Measurements from ENCODE around the gene SGMS1.
"Not testable (repeated sequence)": the region's sequence is repeated elsewhere in the genome, so short reads cannot be mapped to it uniquely, and the experiment has no call there.

SGMS1 gene

DNA sequence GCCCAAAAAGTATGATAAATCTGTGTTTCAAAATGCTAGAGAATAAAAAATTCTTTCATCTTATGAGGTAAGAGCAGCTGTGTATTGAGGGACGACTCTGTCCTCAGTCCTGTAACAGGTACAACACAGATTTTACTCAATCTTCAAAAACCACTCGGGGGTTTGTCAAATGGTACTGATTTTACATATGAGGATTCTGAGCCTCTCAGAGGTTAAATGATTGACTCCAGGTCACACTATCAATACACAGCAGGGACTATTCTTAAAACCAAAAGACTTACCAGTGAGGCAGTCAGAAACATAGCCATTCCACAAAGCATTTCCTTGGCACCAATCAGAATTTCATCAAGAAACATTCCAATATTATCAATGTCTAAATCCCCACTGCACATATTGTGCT, 95.5 kb downstream of the SGMS1 start:
- DNase-seq, result no peak

DNA sequence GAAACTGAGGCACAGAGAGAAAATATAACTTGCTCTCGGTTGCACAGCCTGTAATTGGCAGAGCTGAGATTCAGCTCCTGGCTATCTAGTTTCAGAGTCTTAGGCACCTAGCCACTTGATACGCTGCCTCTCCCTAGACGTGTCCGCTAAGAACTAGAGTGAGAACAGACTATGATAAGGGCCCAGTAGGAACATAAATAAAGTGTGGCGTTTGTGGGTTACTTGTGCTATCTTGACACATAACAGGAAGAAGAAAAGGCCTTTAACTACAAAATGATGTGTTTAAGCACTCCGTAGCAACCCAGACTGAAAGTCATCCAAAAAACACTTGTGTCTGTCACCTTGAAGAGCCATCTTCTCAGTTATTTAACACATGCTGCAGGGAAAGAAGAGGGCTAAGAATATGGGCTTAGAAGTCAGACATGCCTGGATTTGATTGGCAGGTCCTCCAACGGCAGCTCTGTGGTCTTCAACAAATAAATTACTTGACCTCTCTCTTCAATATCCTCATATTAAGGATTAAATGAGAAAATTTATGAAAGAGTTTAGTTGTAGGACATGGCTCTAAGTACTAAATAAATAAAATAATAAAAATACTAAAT, 96.2 kb downstream of the SGMS1 start:
- no peak for DNase-seq

DNA sequence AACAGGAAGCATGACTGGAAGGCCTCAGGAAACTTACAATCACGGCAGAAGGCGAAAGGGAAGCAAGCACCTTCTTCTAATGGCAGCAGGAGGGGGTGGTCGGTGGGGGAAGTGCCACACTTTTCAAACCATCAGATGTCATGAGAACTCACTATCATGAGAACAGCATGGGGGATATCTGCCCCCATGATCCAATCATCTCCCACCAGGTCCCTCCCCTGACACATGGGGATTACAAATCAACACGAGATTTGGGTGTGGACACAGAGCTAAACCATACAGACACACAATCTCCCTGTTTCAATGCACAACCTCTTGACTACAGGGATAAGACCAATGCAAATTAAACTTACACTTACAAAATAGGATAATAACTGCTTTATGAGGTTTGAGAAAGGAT, 97.6 kb downstream of the SGMS1 start:
- no peak for DNase-seq

DNA sequence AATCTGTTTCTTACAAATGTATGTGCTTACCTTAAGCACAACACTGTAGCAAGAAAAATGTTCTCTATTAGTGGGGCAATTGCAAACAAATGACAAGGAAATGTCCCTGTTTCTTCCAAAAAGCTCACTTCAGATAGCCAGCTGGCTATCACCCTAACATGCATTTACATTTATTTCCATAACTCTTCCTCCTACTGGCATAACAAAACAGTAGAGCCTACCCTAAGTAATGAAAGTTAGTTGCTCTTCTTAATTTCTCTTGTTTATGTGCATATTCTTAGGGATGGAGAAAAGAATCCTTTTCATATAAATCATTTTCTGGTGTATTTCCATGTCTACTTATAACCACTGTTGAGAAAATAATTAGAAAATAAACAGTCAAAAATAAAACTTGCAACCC, 100.4 kb downstream of the SGMS1 start:
- no peak for DNase-seq

DNA sequence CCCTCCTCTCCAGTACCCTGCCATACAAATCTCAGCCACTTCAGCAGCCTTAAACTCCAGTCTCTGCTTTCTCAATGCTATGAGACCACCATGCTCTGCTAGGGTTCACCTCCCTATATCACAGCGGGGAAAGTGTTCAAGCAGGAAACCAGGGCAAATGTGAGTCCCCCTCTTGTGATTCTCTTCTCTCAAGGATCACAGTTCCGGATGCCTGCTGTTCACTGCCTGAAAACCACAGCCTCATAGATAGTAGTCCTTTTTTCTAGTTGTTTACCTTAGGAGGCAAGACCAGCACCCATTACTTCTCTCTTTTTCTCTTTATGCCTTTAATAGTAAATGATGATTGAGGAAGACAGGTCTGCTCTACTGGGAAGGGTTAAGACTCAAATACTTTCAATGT, 100.8 kb downstream of the SGMS1 start:
- no peak for DNase-seq

DNA sequence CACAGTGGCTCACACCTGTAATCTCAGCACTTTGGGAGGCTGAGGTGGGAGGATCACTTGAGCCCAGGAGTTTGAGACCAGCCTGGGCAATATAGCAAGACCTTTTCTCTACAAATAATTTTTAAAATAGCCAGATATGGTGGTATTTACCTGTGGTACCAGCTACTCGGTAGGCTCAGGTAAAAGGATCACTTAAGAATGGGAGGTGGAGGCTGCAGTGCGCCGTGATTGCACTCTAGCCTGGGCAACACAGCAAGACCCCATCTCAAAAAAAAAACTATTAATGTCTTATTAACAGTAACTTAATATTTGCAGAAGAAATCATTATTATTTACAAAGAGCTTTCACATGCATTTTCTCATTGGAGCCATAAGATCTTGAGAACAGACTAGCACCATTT, 103.6 kb downstream of the SGMS1 start:
- no peak for DNase-seq

DNA sequence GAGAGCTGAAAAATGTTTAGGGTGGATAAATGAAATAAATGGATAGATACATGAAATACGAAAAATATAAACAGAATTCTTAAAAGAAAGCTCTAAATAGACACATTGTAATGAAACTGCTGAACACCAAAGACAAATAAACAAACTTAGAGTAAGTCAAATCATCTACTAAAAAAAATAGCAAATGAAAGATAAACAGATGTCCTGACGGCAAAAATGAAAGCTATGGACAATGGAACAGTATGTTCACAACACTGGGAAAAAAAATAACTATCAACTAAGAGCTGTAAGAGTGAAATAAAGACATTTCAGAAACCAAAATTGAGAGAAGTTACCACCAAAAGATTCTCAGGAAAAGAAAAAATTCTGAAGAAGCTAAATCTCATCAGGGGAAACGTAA, 106.1 kb downstream of the SGMS1 start:
- DNase-seq, result no peak

DNA sequence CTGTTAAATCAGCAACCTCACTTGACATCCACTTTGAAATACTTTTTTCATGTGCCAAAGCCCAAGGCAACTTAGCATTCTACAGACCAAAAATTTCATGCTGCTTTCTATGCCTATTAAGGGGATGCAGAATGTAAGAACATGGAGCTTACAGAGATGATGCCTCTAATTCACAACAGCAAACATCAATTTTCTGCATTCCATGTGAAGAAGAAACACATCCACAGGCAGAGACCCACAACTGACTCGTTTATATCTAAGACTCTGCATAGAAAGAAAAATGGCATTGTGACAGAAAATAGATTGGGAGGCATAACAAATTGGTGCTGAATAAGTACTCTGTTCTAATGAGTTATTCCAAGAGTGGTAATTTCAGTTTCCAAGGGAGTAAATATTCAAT, 107.6 kb downstream of the SGMS1 start:
- DNase-seq, result no peak

DNA sequence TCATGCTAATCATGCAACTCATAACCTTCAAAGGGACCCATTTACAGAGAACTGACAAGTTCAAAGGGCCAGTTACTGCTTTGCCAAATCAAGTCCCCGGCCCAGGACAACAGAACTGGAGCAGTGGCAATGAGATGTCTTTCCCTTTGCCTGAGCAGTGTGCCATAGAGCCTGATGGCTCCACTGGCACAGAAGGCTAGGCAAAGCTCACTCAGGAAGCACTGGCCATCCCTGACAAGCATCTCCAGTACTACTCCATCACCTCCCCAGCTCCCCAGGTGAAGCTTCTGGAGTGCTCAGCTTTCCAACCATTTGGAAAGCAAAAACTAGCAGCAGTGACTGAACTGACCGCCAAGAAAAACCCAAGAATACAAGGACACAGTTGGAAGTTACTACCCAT, 108.3 kb downstream of the SGMS1 start:
- DNase-seq, result no peak

DNA sequence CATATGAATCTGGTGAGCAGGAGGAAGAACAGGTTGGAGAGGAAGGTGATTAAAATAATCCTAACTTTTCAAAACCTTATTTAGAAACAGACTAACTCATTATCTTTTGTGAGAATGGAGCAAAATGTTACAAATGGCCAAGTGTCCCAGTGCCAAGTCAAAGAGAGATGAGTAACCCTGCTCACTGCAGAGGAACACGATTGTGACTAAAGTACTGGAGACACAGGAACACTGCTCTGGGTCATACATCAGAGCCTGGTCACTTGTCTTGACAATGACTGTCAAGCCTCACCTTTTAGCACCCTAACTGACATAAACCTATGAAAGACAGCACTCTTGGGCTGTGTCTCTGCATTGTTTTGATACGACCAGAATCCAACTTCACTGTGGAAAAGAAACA, 108.8 kb downstream of the SGMS1 start:
- DNase-seq, result no peak

DNA sequence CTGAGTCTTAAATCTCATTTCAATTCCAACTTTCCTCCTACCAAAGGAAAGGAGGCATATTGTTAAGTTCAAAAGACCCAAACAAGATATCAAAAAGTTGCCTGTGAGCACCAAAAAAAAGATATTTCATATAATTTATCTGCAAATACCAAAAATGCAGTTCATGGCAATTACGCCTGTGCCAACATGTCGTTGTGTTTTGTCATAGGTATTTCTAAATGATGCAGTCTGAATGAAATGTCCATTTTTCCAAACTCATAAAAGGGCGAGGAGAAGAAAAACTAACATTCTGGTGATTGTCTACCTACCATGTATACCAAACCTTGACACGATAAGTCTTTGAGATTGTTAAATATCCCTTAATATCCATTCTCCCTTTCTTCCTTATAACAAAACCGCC, 109.8 kb downstream of the SGMS1 start:
- DNase-seq, result no peak

DNA sequence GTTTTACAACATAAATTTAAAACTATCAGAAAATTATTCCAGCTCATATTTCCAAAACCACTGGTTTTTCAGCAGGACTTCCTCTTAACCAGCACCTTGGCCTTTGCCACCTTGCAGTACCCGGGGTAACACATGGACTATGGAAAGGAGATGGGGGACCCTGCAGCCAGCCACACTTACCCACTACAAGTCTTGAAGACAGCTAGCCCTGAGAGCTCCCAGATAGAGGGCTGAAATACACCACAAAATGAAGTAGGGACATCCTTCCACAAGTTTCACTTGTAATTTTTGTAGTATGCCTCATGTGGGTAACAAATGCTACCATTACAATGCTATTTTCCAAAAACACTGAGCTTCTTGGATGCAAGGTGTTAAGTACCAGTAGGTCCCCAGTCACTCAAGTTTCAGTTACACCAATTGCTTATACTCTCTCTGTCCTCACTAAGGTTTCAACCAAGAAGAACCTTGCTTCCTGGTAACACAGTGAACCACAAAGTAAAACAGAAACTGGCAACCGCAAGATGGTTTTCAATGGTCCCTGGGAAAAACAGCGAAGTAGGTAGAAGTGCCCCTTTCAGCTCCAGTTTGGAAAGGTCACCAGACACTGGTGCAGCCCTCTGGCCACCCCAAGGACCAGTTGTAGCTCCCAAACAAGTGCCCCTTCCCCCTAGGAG, 110.9 kb downstream of the SGMS1 start:
- no peak for DNase-seq

DNA sequence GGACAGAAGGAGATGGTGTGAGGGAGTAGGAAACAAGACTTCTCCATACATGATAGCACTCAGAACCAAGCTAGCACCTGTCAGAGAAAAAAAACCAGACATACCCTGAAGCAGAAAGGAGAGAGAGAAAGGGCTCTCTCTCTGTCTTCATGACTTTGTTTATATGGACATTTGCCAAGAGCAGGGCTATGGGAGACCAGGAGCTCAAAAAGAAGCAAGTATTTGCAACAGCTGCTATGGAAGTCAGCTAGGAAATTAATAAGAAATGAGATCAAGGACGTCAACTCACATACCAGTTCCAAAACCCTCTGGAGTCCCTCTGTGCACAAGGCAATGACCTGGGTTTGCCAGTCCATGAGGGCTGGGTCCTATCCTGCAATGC, 111.6 kb downstream of the SGMS1 start:
- DNase-seq, result no peak

DNA sequence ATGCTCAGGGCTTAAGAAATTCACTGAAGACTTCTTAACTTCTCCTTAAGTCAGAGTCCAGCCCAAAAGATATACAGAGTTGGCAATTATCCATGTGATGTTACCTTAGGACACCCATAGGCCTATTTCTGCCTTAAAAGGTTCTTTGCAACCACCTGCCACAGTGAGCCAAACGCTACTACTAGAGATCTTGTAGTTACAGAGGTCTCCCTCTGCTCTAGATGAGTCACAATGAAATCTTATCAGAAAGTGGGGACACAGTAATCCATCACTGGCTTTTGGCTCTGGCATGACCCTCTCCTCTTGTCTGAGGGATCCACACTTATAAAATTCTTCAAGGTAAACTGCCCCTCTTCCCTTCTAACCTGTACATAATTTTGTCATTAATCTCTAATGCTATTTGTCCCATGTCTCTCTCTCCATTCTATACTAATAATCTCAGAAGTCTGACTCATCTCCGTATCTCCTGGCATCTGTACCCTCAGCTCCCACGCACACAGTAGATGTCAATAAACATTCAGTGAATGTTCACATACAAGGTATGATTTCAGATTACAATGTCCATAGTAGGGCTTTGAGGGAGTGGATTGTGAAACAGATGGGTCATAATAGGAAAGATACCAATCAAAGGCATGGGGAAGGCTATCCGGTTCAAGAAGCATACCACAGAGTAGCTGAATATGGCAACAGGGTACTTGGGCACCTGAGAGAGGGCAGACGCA, 112.1 kb downstream of the SGMS1 start:
- DNase-seq, result no peak

DNA sequence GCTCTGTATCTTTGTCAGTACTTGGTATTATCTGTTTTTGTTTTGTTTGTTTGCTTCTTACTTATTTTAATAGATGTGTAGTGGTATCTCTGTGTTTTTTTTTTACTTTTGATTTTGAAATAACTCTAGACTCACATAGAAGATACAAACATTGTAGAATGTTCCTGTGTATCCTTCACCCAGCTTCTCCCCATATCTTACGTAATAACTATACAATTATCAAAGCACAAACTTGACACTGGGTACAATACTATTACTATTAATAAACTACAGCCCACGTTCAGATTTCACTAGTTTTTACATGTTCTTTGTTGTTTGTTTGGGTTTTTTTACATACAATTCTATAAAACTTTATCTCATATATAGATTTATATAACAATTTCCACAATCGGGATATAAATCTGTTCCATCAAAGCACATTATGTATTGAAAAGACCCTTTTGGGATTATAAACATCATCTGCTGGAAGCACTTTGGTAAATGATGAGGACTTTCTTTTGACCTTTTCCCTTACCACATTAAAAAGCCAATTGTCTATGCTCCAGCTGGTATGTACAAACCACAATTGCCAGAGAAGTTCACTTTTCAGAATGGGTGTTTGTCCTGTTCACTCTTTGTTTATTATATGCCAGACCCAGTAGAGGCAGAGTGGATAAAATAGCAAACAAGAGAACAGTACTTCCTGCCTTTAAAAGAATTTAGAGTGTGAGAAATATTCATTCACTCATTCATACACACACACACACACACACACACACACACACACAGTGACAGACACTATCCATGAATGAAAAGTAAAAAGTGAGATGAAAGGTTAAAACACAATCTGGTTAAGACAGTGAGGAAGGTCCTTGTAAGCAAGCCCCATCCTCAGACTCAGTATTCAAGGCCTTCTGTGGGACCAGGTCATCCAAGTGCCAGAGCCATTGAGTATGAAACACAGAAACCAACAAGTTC, 113.0 kb downstream of the SGMS1 start:
- DNase-seq, result no peak

DNA sequence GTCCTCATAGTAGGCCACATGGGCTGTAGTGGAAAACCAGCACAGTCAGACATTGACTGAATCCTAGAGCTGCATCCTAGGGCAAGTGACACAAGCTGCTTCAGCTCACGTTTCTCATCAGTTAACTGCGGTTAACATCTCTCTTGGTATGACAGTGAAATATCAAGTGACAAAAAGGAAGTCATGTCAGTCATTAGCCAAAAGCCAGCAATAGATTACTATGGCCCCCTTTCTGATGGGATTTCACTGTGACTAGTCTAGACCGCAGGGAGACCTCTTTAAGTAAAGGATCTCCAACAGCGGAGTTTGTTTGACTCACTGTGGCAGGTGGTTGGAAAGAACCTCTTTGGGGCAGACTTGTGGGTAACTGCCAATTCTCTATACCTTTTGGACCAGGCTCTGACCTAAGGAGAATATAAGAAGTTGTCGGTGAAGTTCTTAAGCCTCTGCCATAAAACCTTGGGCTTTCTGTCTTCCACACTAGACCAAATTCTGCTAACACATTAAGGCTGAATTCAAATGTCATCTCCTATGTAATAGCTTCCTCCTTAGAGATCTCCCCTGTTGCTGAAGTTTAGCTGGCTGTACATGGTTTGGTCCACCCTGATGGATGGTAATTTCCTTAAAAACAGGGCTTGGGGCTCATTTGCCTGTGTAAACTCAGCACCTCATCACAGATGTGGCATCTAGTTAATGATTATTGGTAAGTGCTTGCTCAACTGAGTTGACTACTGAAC, 115.3 kb downstream of the SGMS1 start:
- no peak for DNase-seq

DNA sequence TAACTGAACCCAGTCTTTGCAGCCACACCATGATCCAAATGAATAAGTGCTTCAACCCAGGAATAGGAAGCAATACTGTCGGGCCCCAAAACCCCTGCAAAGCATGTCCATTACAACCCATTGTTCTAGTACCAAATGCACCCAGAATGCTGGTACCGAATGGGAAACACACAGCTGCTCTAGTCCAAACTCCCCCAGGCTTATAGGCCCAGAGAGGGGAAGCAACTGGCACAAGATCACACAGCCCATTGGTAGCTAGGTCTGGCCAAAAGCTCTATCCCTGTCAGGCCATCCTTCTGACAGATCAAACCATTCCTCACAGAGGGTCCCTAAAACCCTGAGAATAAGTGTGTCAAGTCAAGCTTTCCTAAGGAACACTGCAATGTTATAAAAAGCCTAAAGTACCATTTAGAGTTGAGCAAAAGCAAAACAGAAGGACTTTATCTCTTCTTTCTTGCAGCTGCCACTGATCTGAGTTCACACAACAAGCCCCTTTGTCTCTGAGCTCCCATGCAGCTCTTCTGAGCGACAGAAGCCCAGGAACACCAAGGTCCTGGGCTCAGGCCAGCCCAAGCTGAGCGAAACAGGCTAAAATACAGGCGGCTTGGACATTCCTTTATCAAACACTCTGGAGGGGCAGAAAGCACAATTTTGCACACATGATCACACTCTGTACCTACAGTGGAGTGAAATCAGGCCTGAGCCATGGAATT, 116.7 kb downstream of the SGMS1 start:
- no peak for DNase-seq

DNA sequence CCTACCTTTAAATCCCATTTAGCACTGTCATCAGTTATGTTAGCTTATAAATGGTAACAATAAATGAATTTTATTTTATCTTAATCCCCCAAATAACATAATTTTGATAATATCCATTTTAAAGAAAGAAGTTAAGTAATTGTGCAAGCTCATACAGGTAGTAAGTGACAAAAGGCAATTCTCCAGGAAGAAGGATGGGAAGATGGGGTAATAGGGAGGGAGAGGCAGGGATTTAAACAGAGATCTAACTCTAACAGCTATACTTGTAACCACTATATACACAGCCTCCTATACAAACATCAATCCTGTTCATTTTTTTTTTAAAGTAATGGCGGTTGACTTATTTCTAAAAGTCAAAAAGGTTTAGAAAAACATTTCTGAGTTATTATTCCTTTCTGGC, 119.4 kb downstream of the SGMS1 start:
- no peak for DNase-seq

DNA sequence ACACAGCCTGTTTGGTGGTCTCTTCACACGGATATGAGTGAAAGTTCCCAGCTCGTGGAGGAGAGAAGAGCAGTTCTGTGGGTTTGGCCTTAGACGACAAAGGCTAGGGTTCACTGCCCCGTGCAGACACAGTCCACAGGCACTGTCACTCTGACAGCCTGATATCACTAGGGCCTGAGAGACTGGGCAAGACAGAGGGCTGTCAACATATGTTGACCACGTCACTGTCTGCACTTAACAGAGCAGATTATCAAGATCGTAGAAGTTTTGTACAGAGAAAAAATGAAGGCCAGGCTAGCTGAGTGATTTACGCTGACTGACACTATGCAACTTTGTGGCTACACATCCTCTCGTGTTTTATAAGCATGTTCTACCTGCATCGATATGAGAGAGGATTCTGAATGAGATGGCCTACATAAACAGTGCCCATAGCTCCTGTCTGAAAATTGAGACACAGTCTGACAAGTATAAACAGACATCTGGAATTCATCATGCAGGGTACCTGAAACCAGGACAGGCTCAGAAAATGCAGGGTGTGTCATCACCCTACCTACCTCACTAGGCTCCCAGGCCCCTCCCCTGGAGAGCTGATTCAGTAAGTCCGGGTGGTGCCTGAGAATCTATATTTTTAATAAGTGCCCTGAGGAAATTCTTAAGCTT, 120.0 kb downstream of the SGMS1 start:
- DNase-seq, result no peak

DNA sequence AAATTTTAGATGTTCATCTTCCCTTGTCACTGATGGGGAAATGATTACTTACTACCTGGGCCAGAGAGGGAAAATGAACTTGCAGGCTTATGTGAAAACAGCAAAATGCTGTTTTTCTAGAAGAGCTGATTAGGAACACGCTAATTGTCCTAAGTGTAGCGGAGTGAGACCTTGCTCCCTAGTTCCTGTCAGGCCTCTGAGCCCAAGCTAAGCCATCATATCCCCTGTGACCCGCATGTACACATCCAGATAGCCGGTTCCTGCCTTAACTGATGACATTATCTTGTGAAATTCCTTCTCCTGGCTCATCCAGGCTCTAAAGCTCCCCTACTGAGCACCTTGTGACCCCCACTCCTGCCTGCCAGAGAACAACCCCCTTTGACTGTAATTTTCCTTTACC, 120.6 kb downstream of the SGMS1 start:
- not testable (repeated sequence) for DNase-seq

DNA sequence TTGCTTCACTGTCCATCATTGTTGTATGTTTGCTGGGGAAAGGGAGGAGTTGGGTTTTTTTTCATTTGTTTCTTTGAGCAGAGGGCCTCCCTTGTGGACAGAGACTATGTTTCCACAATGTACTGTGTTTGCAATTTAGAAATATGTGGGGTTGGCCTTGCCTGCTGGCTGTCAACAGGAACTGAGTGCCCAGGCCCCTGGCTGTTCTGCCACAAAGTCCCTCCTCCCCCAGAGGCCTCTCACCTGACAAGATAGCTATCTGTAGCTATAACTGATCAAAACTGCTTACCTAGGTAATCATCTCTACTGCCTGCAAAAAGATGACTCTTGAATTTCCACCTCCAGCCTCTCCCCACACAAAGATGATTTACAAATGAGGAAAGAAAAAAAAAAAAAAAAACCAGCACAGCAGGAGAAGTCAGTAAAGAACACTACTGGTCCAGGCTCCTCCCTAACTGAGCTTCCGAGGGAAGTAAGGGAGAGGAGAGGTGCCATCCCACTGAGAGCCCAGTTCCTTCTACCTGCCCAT, 121.8 kb downstream of the SGMS1 start:
- DNase-seq, result no peak

Data from stimulated activated CD4-positive, alpha-beta T cell treated with anti-CD3 and anti-CD28 coated beads, Interleukin-12 subunit alpha, Interleukin-12 subunit beta, amount 100 ng/mL, for 4 hours (primary cell).